Keratinocyte (primary cell): Measurements from ENCODE around the gene NTN1. TPM values are rescaled to one million over a fixed set of nuclear protein-coding genes. Genes with fewer than 3 reads are reported as not detected.

Source experiments
- DNase-seq: peaks from one replicate; pipeline ENCODE4 v3.0.0-alpha.2; 2011; ENCODE audit warnings: low read depth, missing footprints, low spot score
- FAIRE-seq: peaks from 2 replicates; lab custom pipeline; 2011; peaks lifted over from hg19 to GRCh38; lab: Jason Lieb, UNC
- H2AFZ ChIP-seq: 2 replicates; pipeline ENCODE4 v1.6.0; 2012; ENCODE audit warnings: low read length, control low read depth, inconsistent platforms; ENCODE audit not compliant: control insufficient read depth
- H3K27ac ChIP-seq: 2 replicates; pipeline ENCODE4 v1.5.1; 2011; ENCODE audit warnings: low read length; ENCODE audit not compliant: control insufficient read depth, insufficient read depth
- H3K27me3 ChIP-seq: 3 replicates; pipeline ENCODE4 v1.6.0; 2011; ENCODE audit warnings: low read length; ENCODE audit not compliant: control insufficient read depth, insufficient read depth; ENCODE audit errors: extremely low read depth
- H3K36me3 ChIP-seq, 2 experiments: 2 replicates in 1 of 2; 3 replicates in 1 of 2; pipeline ENCODE4 v1.5.1; 2011; ENCODE audit warnings: low read length in 2 of 2, mild to moderate bottlenecking in 1 of 2; ENCODE audit not compliant: control insufficient read depth in 2 of 2, insufficient read depth in 2 of 2; ENCODE audit errors: extremely low read depth in 1 of 2
- H3K4me1 ChIP-seq: 3 replicates; pipeline ENCODE4 v1.5.1; 2011; ENCODE audit warnings: low read length; ENCODE audit not compliant: control insufficient read depth, insufficient read depth; ENCODE audit errors: extremely low read depth
- H3K4me2 ChIP-seq: 3 replicates; pipeline ENCODE4 v1.6.0; 2011; ENCODE audit warnings: low read depth, low read length; ENCODE audit not compliant: control insufficient read depth, insufficient read depth; ENCODE audit errors: extremely low read depth
- H3K4me3 ChIP-seq, 3 experiments: fragments of 200-600 bp in 1 of 3; sonication (generic) in 1 of 3; 2 replicates in 2 of 3; 3 replicates in 1 of 3; pipeline ENCODE4 v1.5.1; 2011 to 2016; ENCODE audit warnings: low read length in 3 of 3, mild to moderate bottlenecking in 3 of 3, control low read depth in 2 of 3, inconsistent platforms in 1 of 3, low read depth in 1 of 3, mixed read lengths in 1 of 3, mixed run types in 1 of 3, moderate library complexity in 1 of 3; ENCODE audit not compliant: control insufficient read depth in 2 of 3, insufficient read depth in 2 of 3; ENCODE audit errors: extremely low read depth in 1 of 3
- H3K79me2 ChIP-seq: 2 replicates; pipeline ENCODE4 v1.6.0; 2012; ENCODE audit warnings: low read length; ENCODE audit not compliant: control insufficient read depth, insufficient read depth
- H3K9ac ChIP-seq: 3 replicates; pipeline ENCODE4 v1.6.0; 2011; ENCODE audit warnings: low read length; ENCODE audit not compliant: control insufficient read depth, insufficient read depth; ENCODE audit errors: extremely low read depth
- H3K9me1 ChIP-seq: 3 replicates; pipeline ENCODE4 v1.6.0; 2011; ENCODE audit warnings: low read length; ENCODE audit not compliant: control insufficient read depth, insufficient read depth; ENCODE audit errors: extremely low read depth
- H3K9me3 ChIP-seq: 2 replicates; pipeline ENCODE4 v1.5.1; 2012; ENCODE audit warnings: low read depth, low read length; ENCODE audit not compliant: control insufficient read depth
- H4K20me1 ChIP-seq: 3 replicates; pipeline ENCODE4 v1.6.0; 2011; ENCODE audit warnings: low read length; ENCODE audit not compliant: control insufficient read depth, insufficient read depth; ENCODE audit errors: extremely low read depth
- EZH2 ChIP-seq: IDR thresholded peaks from one replicate; pipeline ENCODE4 v1.6.1; 2012; ENCODE audit warnings: inconsistent platforms, mild to moderate bottlenecking, low read length, moderate library complexity
- dilution Hi-C: fragments of 300-500 bp; cut with MboI; formaldehyde crosslinking; loops from one replicate; pipeline ENCODE4 v1.7.0; 2020; ENCODE audit warnings: low sequenced_read_pairs; ENCODE audit not compliant: extremely low pct_ligation_motif_present
- polyA plus RNA-seq, 5 experiments: library from polyadenylated mRNA; depleted of rRNA in 3 of 5; stranded (reverse) in 3 of 5; stranded (forward) in 1 of 5; unstranded in 1 of 5; fragments of >200 nt; gene quantifications; 1 replicate in 1 of 5; 2 replicates in 3 of 5; 3 replicates in 1 of 5; pipeline versions ENCODE4 v1.2.1 to v1.2.3, GENCODE V29; 2011 to 2012; ENCODE audit warnings: missing spikeins in 2 of 5, low read depth in 1 of 5, low replicate concordance in 1 of 5
- TF ChIP-seq, protein P1 (sequence below), 3 experiments: IDR thresholded peaks in 1 of 3; conservative IDR thresholded peaks in 1 of 3; optimal IDR thresholded peaks in 1 of 3; 2 replicates in 2 of 3; 3 replicates in 1 of 3; pipeline versions ENCODE3 to v1.5.1; 2011; ENCODE audit warnings: low read length in 3 of 3, mild to moderate bottlenecking in 3 of 3, moderate library complexity in 2 of 3, control low read depth in 1 of 3, inconsistent platforms in 1 of 3; ENCODE audit not compliant: insufficient read depth in 2 of 3; ENCODE audit errors: extremely low read depth in 1 of 3

The NTN1 gene
- polyA plus RNA-seq, 1 donor (not counting 4 experiments of a cell fraction or from before 2014, with no cell fraction given) = 0.10 TPM

DNA sequence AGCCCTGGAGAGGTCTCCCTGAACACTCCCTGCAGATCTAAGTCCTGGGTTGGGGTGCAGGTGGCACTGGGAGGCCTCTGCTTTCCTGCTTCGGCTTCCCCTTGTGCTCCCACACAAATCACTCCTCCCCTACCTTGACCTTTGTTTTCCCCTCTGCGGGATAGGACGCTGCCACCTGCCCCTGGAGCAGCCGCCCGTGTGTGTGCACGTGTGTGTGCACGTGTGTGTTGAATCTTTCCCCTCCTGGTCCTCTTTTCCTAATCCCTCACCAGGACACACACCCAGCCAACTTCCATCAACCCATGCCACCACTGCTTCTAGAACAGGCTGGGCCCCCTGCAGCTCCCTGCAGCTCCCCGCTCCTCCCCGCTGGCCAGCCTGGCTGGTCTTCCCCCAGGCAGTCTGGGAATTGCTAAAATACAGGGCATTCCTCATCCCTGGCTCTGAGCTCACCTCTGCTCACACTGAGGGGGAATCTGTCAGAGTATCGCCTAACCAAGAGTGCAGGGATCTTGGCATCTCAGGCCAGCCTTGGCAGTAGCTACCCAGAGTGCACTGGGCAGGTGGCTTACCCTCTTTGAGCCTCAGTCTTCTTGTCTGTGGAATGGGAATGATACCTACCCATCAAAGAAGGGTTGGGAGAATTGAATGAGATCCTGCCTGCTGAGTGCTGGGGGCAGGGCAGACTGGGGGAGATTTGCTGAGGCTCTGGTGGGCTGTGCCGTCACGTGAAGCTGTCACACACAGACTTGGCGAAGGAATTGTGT is 198.5 kb downstream of the NTN1 start:
- Histone ChIP-seq H3K9ac (no peak overlapping the region), H3K27ac (no peak overlapping the region), H3K9me1 (no peaks in the 10 kb centered on the region), H3K9me3 (peaks cover 2% of the 10 kb centered on the region), H2AFZ (no peak overlapping the region), H3K79me2 (no peaks in the 10 kb centered on the region), H3K4me1 (no peaks in the 10 kb centered on the region), H3K4me2 (no peak overlapping the region), H4K20me1 (no peaks in the 10 kb centered on the region), H3K27me3 (no peaks in the 10 kb centered on the region), H3K4me3 (no peak overlapping the region), H3K36me3 (no peaks in the 10 kb centered on the region)
- FAIRE-seq (no peak), DNase-seq (no peak)
- dilution Hi-C loops = no loop called here
- TF ChIP-seq, protein P1, sequence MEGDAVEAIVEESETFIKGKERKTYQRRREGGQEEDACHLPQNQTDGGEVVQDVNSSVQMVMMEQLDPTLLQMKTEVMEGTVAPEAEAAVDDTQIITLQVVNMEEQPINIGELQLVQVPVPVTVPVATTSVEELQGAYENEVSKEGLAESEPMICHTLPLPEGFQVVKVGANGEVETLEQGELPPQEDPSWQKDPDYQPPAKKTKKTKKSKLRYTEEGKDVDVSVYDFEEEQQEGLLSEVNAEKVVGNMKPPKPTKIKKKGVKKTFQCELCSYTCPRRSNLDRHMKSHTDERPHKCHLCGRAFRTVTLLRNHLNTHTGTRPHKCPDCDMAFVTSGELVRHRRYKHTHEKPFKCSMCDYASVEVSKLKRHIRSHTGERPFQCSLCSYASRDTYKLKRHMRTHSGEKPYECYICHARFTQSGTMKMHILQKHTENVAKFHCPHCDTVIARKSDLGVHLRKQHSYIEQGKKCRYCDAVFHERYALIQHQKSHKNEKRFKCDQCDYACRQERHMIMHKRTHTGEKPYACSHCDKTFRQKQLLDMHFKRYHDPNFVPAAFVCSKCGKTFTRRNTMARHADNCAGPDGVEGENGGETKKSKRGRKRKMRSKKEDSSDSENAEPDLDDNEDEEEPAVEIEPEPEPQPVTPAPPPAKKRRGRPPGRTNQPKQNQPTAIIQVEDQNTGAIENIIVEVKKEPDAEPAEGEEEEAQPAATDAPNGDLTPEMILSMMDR (optimal IDR thresholded peaks at IDR 0.05 in 1 of 3, IDR thresholded peaks at IDR 0.05 in 1 of 3, conservative IDR thresholded peaks at IDR 0.05 in 1 of 3; ENCODE audit: extremely low read depth in 1 of 3, insufficient read depth in 2 of 3, low read length in 3 of 3) = no peak
- TF ChIP-seq EZH2 = no peak

DNA sequence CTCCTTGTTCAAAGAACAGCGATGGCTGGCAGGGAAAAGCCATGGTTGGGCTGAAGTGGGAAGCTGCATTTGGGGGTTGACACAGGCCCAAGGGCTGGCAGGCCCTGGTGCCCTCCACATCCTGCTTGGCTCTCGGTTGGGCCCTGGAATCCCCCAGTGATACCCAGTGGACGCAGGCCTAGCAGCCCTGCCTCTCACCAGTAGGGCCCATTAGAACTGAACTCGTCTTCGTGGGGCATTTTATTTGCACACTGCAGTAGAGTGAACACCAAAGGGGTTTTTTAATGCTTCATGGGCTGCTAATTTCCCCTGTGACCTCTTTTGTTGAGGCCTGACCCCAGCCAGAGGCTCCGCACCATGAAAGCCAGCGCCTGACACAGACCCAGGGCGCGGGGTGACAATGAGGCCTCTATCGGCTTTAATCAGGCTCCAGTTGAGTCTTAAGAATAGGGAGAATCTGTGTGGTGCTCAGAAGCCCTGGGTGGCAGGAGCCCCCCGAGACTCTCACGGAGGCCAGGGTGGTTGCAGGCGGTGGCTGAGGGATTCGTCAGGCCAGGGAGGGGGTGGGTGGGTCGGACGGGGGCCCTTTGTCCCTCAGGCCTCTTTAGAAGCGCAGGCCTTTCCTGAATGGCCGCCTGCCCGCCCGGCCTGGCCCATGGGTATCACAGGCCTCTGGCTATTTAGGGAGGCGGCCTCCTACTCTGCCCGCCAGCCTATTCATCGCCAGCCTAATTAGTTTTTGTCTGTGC is 199.3 kb downstream of the NTN1 start:
- FAIRE-seq = no peak
- no peak overlapping the region for H2AFZ ChIP-seq
- no peak overlapping the region for H3K4me2 ChIP-seq
- H3K4me1 ChIP-seq = no peaks in the 10 kb centered on the region
- H3K9me3 ChIP-seq = peaks cover 2% of the 10 kb centered on the region
- H3K27me3 ChIP-seq = no peaks in the 10 kb centered on the region
- TF ChIP-seq EZH2 = no peak
- TF ChIP-seq, protein P1 (optimal IDR thresholded peaks at IDR 0.05 in 1 of 3, IDR thresholded peaks at IDR 0.05 in 1 of 3, conservative IDR thresholded peaks at IDR 0.05 in 1 of 3; ENCODE audit: extremely low read depth in 1 of 3, insufficient read depth in 2 of 3, low read length in 3 of 3) = no peak
- no peaks in the 10 kb centered on the region for H3K36me3 ChIP-seq
- no peak overlapping the region for H3K27ac ChIP-seq
- no peak for DNase-seq
- no peak overlapping the region for H3K9ac ChIP-seq
- H4K20me1 ChIP-seq = no peaks in the 10 kb centered on the region
- H3K9me1 ChIP-seq = no peaks in the 10 kb centered on the region
- no peaks in the 10 kb centered on the region for H3K79me2 ChIP-seq
- H3K4me3 ChIP-seq = no peak overlapping the region
- dilution Hi-C loops = no loop called here
